HepG2 (cell line): ENCODE results near the gene ATAD3C. TPM values are rescaled to one million over a fixed set of nuclear protein-coding genes. Genes with fewer than 3 reads are reported as not detected.

Source experiments
- ATAC-seq: fragments of 200-7000 bp; cut with Tn5 transposase; 3 replicates; pipeline ENCODE4 v1.9.1; 2020; ENCODE audit warnings: mild to moderate bottlenecking, moderate library complexity
- BruUV-seq: library from RNA; stranded (reverse); fragments of 400-500 nt; replicated peaks from 2 replicates; lab custom pipeline; 2021; lab: Mats Ljungman, UMichigan
- CTCF ChIA-PET: fragments of 300-600 bp; formaldehyde crosslinking; extraction: SDS; loops from one replicate; lab custom pipeline; 2021; ENCODE audit warnings: low total read pairs, inconsistent platforms, low intra/inter-chr PET ratio; lab: Yijun Ruan, JAX
- POLR2A ChIA-PET: fragments of 350-600 bp; sonication (Branson Sonifier 250); formaldehyde crosslinking; loops from one replicate; lab custom pipeline; 2020; ENCODE audit warnings: antibody characterized with exemption, inconsistent platforms; lab: Yijun Ruan, JAX
- DNase-seq: peaks from one replicate; pipeline ENCODE4 v3.0.0-alpha.2; 2015; ENCODE audit warnings: low spot score
- FAIRE-seq: peaks from 3 replicates; lab custom pipeline; 2011; peaks lifted over from hg19 to GRCh38; lab: Jason Lieb, UNC
- H2AFZ ChIP-seq: one replicate; pipeline ENCODE4 v1.6.1; 2011; ENCODE audit warnings: low read length, inconsistent platforms
- H3K27ac ChIP-seq: fragments of 300-600 bp; 3 replicates; pipeline ENCODE4 v1.8.0; 2011; ENCODE audit warnings: mixed run types, mild to moderate bottlenecking, mixed read lengths, low read length, inconsistent platforms; ENCODE audit not compliant: insufficient read depth; ENCODE audit errors: extremely low read length
- H3K27me3 ChIP-seq, 2 experiments: fragments of 200-600 bp in 1 of 2; 2 replicates in 1 of 2; 3 replicates in 1 of 2; pipeline versions ENCODE4 v1.6.0 to v1.8.0; 2011; ENCODE audit warnings: low read length in 2 of 2, mild to moderate bottlenecking in 2 of 2, moderate library complexity in 2 of 2, inconsistent platforms in 1 of 2; ENCODE audit not compliant: insufficient read depth in 2 of 2, control insufficient read depth in 1 of 2
- H3K36me3 ChIP-seq, 2 experiments: fragments of 200-600 bp in 1 of 2; replicated peaks in 1 of 2; 2 replicates in 1 of 2; 3 replicates in 1 of 2; pipeline versions ENCODE4 v1.5.1 to v1.8.0; 2011; ENCODE audit warnings: low read length in 2 of 2, inconsistent platforms in 1 of 2; ENCODE audit not compliant: insufficient read depth in 2 of 2, control insufficient read depth in 1 of 2
- H3K4me1 ChIP-seq: 2 replicates; pipeline ENCODE4 v1.5.1; 2012; ENCODE audit warnings: low read length, inconsistent platforms; ENCODE audit not compliant: insufficient read depth
- H3K4me2 ChIP-seq: 2 replicates; pipeline ENCODE4 v1.6.0; 2011; ENCODE audit warnings: low read depth, low read length, inconsistent platforms
- H3K4me3 ChIP-seq, 3 experiments: fragments of 200-600 bp in 1 of 3; sonication (generic), shearing (Covaris generic) in 1 of 3; replicated peaks in 1 of 3; 2 replicates each; pipeline ENCODE4 v1.5.1; 2011 to 2016; ENCODE audit warnings: low read length in 3 of 3, inconsistent platforms in 2 of 3, low read depth in 2 of 3, mild to moderate bottlenecking in 2 of 3, control low read depth in 1 of 3, mixed read lengths in 1 of 3; ENCODE audit not compliant: insufficient read depth in 1 of 3
- H3K79me2 ChIP-seq: one replicate; pipeline ENCODE4 v1.6.1; 2011; ENCODE audit warnings: low read length, inconsistent platforms; ENCODE audit not compliant: insufficient read depth
- H3K9ac ChIP-seq: 2 replicates; pipeline ENCODE4 v1.6.0; 2011; ENCODE audit warnings: mild to moderate bottlenecking, low read depth, low read length, inconsistent platforms; ENCODE audit not compliant: insufficient read depth
- H3K9me3 ChIP-seq: 2 replicates; pipeline ENCODE4 v1.5.1; 2012; ENCODE audit warnings: mild to moderate bottlenecking, low read length
- H4K20me1 ChIP-seq: 2 replicates; pipeline ENCODE4 v1.6.0; 2011; ENCODE audit warnings: inconsistent platforms, mild to moderate bottlenecking, low read length, moderate library complexity; ENCODE audit not compliant: insufficient read depth
- AGO1 ChIP-seq: fragments of 200-400 bp; formaldehyde crosslinking; IDR thresholded peaks from 2 replicates; pipeline ENCODE4 v1.6.1; 2017; ENCODE audit warnings: mild to moderate bottlenecking, low read depth, low read length, moderate library complexity; ENCODE audit not compliant: poor library complexity, severe bottlenecking
- CENPT ChIP-seq: sonication (generic); formaldehyde crosslinking; IDR thresholded peaks from 2 replicates; pipeline ENCODE4 v1.8.0; 2022; ENCODE audit warnings: low read depth, mild to moderate bottlenecking, moderate library complexity, missing genetic modification reagents
- DZIP1 ChIP-seq: sonication (generic); formaldehyde crosslinking; IDR thresholded peaks from 2 replicates; pipeline ENCODE4 v1.5.0; 2020; ENCODE audit warnings: mild to moderate bottlenecking, missing genetic modification reagents
- GMEB2 ChIP-seq: IDR thresholded peaks from 2 replicates; pipeline ENCODE4 v1.6.1; 2016; ENCODE audit warnings: missing biosample characterization, missing genetic modification reagents, low read depth
- GPN1 ChIP-seq: sonication (generic); formaldehyde crosslinking; IDR thresholded peaks from 2 replicates; pipeline ENCODE4 v1.5.1; 2020; ENCODE audit warnings: missing genetic modification reagents, borderline replicate concordance
- GZF1 ChIP-seq: sonication (generic); formaldehyde crosslinking; IDR thresholded peaks from 2 replicates; pipeline ENCODE4 v1.5.1; 2020; ENCODE audit warnings: mild to moderate bottlenecking, missing genetic modification reagents
- MAZ ChIP-seq, 2 experiments: sonication (generic) in 1 of 2; formaldehyde crosslinking in 1 of 2; IDR thresholded peaks; 2 replicates each; pipeline versions ENCODE4 v1.5.0 to v1.6.1; 2012 to 2020; ENCODE audit warnings: low read depth in 2 of 2, mild to moderate bottlenecking in 2 of 2, borderline replicate concordance in 1 of 2, improper control_type of control experiment in 1 of 2, low read length in 1 of 2, missing genetic modification reagents in 1 of 2, moderate library complexity in 1 of 2
- PHF20 ChIP-seq: sonication (generic); formaldehyde crosslinking; IDR thresholded peaks from 2 replicates; pipeline ENCODE4 v1.5.0; 2020; ENCODE audit warnings: mild to moderate bottlenecking, missing genetic modification reagents
- PHF21A ChIP-seq: sonication (generic); formaldehyde crosslinking; IDR thresholded peaks from 2 replicates; pipeline ENCODE4 v1.5.0; 2020; ENCODE audit warnings: mild to moderate bottlenecking, missing genetic modification reagents
- RBFOX2 ChIP-seq: fragments of 200-400 bp; formaldehyde crosslinking; IDR thresholded peaks from 2 replicates; pipeline ENCODE4 v1.6.1; 2017; ENCODE audit warnings: low read depth, mild to moderate bottlenecking, low read length
- RBM39 ChIP-seq: fragments of 200-400 bp; formaldehyde crosslinking; IDR thresholded peaks from one replicate; pipeline ENCODE4 v1.6.1; 2018; ENCODE audit warnings: antibody characterized with exemption, mild to moderate bottlenecking, low read depth, low read length; ENCODE audit not compliant: poor library complexity, severe bottlenecking
- RCOR2 ChIP-seq: IDR thresholded peaks from 2 replicates; pipeline ENCODE4 v1.6.1; 2016; ENCODE audit warnings: missing biosample characterization, missing genetic modification reagents
- REXO4 ChIP-seq: sonication (generic); formaldehyde crosslinking; IDR thresholded peaks from 2 replicates; pipeline ENCODE4 v1.8.0; 2022; ENCODE audit warnings: missing genetic modification reagents, mild to moderate bottlenecking, borderline replicate concordance
- TAF15 ChIP-seq: fragments of 200-400 bp; formaldehyde crosslinking; IDR thresholded peaks from one replicate; pipeline ENCODE4 v1.6.1; 2018; ENCODE audit warnings: mild to moderate bottlenecking, low read depth, low read length; ENCODE audit not compliant: poor library complexity, severe bottlenecking
- ZBTB38 ChIP-seq: sonication (generic); formaldehyde crosslinking; IDR thresholded peaks from 2 replicates; pipeline ENCODE4 v1.5.1; 2020; ENCODE audit warnings: mild to moderate bottlenecking, missing genetic modification reagents
- ZFX ChIP-seq: sonication (generic); formaldehyde crosslinking; IDR thresholded peaks from 2 replicates; pipeline ENCODE4 v1.4.0; 2020; ENCODE audit warnings: mild to moderate bottlenecking, low read depth, missing genetic modification reagents, moderate library complexity
- ZFY ChIP-seq: sonication (generic); formaldehyde crosslinking; IDR thresholded peaks from 2 replicates; pipeline ENCODE4 v1.4.0; 2020; ENCODE audit warnings: missing genetic modification reagents
- ZNF329 ChIP-seq: sonication (generic); formaldehyde crosslinking; IDR thresholded peaks from 2 replicates; pipeline ENCODE4 v1.9.0; 2021; ENCODE audit warnings: low read depth, mild to moderate bottlenecking, missing genetic modification reagents
- ZNF543 ChIP-seq: sonication (generic); formaldehyde crosslinking; IDR thresholded peaks from 2 replicates; pipeline ENCODE4 v1.4.0; 2020; ENCODE audit warnings: mild to moderate bottlenecking, missing genetic modification reagents
- ZSCAN9 ChIP-seq: IDR thresholded peaks from 2 replicates; pipeline ENCODE4 v1.6.1; 2016; ENCODE audit warnings: borderline replicate concordance
- WGBS: methylation state at CpG from one replicate; pipeline ENCODE4 v1.1.6; 2017; ENCODE audit warnings: low lambda C conversion rate; 5-methylcytosine and 5-hydroxymethylcytosine counted together
- in situ Hi-C: cut with HindIII; loops from 2 replicates; pipeline ENCODE4 v1.10.0; 2017; ENCODE audit warnings: low pct_unique_long_range_greater_than_20kb; ENCODE audit not compliant: extremely low pct_ligation_motif_present
- intact Hi-C: fragments of 100-400 bp; cut with micrococcal nuclease; formaldehyde crosslinking; loops from one replicate; pipeline ENCODE4 v1.10.0; 2022; ENCODE audit not compliant: unreplicated experiment
- polyA plus RNA-seq, 8 experiments: library from polyadenylated mRNA; depleted of rRNA in 3 of 8; stranded (reverse) in 7 of 8; unstranded in 1 of 8; fragments of >200 nt; fragmentation: Illumina TruSeq in 4 of 8; extraction: Trizol in 4 of 8; gene quantifications; 2 replicates each; pipeline versions ENCODE4 v1.2.1 to v1.2.3, GENCODE V29; 2011 to 2016; ENCODE audit warnings: low read depth in 4 of 8, missing spikeins in 1 of 8, mixed read lengths in 1 of 8; ENCODE audit not compliant: insufficient read depth in 1 of 8
- total RNA-seq, 5 experiments: library from RNA; depleted of rRNA; stranded (reverse); fragments of >200 nt; fragmentation: Illumina TruSeq; extraction: Trizol; gene quantifications; 2 replicates each; pipeline ENCODE4 v1.2.3, GENCODE V29; 2016; ENCODE audit warnings: low read depth in 1 of 5

The ATAD3C gene
- total and polyA plus RNA-seq, 2 of the 13 experiments (the other 11 are each of a cell fraction or from before 2014, with no cell fraction given): 2.4 to 3.2 TPM

- Histone ChIP-seq H4K20me1 (no peaks in the 10 kb centered on the region), H3K4me2 (peak overlapping the region; percentile 97), H2AFZ (no peak overlapping the region), H3K9ac (peak overlapping the region; percentile 79), H3K9me3 (no peaks in the 10 kb centered on the region), H3K27ac (peak overlapping the region; percentile 85), H3K79me2 (peaks cover 12% of the 10 kb centered on the region), H3K36me3 (no peaks in the 10 kb centered on the region), H3K4me3 (peak overlapping the region; percentile 64 to 74 (median 70)), H3K4me1 (peaks cover 68% of the 10 kb centered on the region), H3K27me3 (no peaks in the 10 kb centered on the region; a peak in 1 of 5 replicates)
- FAIRE-seq (no peak), DNase-seq (no peak), ATAC-seq (peak; percentile 33)
- in situ Hi-C loops: no loop called here
- POLR2A ChIA-PET: interaction anchor here (0.8 to 3.5 kb wide), 12 partner anchors 9 to 114 kb away, joined by 3 to 126 read pairs (median 9); partner anchors contain the start of genes ATAD3A, AURKAIP1, CCNL2 and MRPL20
- WGBS: 12% methylated on average over 5 of the region's 12 CpGs
- intact Hi-C loops: no loop called here
- CTCF ChIA-PET: no interaction called here
- TF ChIP-seq RBFOX2 (0 out of 2 replicates have a peak, but pooled peaks have one; percentile 1), ZNF329 (CRISPR knock-in tag) (0 out of 2 replicates have a peak, but pooled peaks have one; percentile 29), CENPT (CRISPR knock-in tag) (no peak), ZSCAN9 (CRISPR knock-in tag) (no peak), MAZ (IDR thresholded peaks at IDR 0.05; ENCODE audit: borderline replicate concordance, low read depth, low read length) (no peak), MAZ (CRISPR knock-in tag; IDR thresholded peaks at IDR 0.05; ENCODE audit: low read depth) (peak; percentile 62; the same call in 1 of the 2 replicates), PHF20 (CRISPR knock-in tag) (no peak), ZFX (peak; percentile 75; the same call in 1 of the 2 replicates), GZF1 (no peak), REXO4 (CRISPR knock-in tag) (no peak), DZIP1 (CRISPR knock-in tag) (0 out of 2 replicates have a peak, but pooled peaks have one; percentile 55), RCOR2 (no peak), GPN1 (CRISPR knock-in tag) (no peak), ZFY (CRISPR knock-in tag) (peak; percentile 4; the same call in 1 of the 2 replicates), ZBTB38 (0 out of 2 replicates have a peak, but pooled peaks have one; percentile 3), GMEB2 (no peak), ZNF543 (0 out of 2 replicates have a peak, but pooled peaks have one; percentile 53), AGO1 (peak; percentile 18), RBM39 (peak; percentile 34), PHF21A (CRISPR knock-in tag) (no peak), TAF15 (peak; percentile 20)
- BruUV-seq: no TSS peak
Observed at GRCh38 chr1:1420654-1421141, 28.8 kb upstream of the ATAD3C start.
